H9 (cell line): ENCODE data around the gene PRPH2. TPM values are rescaled to one million over a fixed set of nuclear protein-coding genes. Genes with fewer than 3 reads are reported as not detected.
A peak's percentile ranks its signal among the peaks of the same experiment; 100 is the strongest.
"Not testable (repeated sequence)": the region's sequence is repeated elsewhere in the genome, so short reads cannot be mapped to it uniquely, and the experiment has no call there.

ENCODE experiments used
- DNase-seq: peaks from one replicate; pipeline ENCODE4 v3.0.0-alpha.2; 2017
- H2AFZ ChIP-seq: one replicate; pipeline ENCODE4 v1.6.1; 2013; ENCODE audit warnings: mild to moderate bottlenecking, low read length, control low read depth, moderate library complexity
- H2AK5ac ChIP-seq: 2 replicates; pipeline ENCODE4 v1.6.1; 2013; ENCODE audit warnings: low read length, control low read depth, mixed read lengths; ENCODE audit not compliant: insufficient read length
- H2BK120ac ChIP-seq: one replicate; pipeline ENCODE4 v1.6.1; 2013; ENCODE audit warnings: low read depth, mild to moderate bottlenecking, low read length, control low read depth, inconsistent platforms; ENCODE audit not compliant: poor library complexity, severe bottlenecking
- H2BK12ac ChIP-seq: 2 replicates; pipeline ENCODE4 v1.6.1; 2013; ENCODE audit warnings: low read length, control low read depth, mixed read lengths, low read depth; ENCODE audit not compliant: insufficient read length
- H2BK15ac ChIP-seq: 2 replicates; pipeline ENCODE4 v1.6.1; 2013; ENCODE audit warnings: low read depth, low read length, control low read depth
- H2BK20ac ChIP-seq: one replicate; pipeline ENCODE4 v1.6.1; 2013; ENCODE audit warnings: low read depth, mild to moderate bottlenecking, low read length, control low read depth, inconsistent platforms; ENCODE audit not compliant: poor library complexity, severe bottlenecking
- H2BK5ac ChIP-seq: 2 replicates; pipeline ENCODE4 v1.6.1; 2013; ENCODE audit warnings: low read length, control low read depth, mixed read lengths; ENCODE audit not compliant: insufficient read length
- H3K14ac ChIP-seq: 2 replicates; pipeline ENCODE4 v1.6.1; 2013; ENCODE audit warnings: low read length, control low read depth; ENCODE audit not compliant: insufficient read depth
- H3K18ac ChIP-seq: 2 replicates; pipeline ENCODE4 v1.6.1; 2013; ENCODE audit warnings: low read depth, mild to moderate bottlenecking, mixed read lengths, low read length, control low read depth; ENCODE audit not compliant: insufficient read length
- H3K23ac ChIP-seq: 2 replicates; pipeline ENCODE4 v1.6.1; 2013; ENCODE audit warnings: low read length, control low read depth, mixed read lengths, low read depth; ENCODE audit not compliant: insufficient read length
- H3K23me2 ChIP-seq: 2 replicates; pipeline ENCODE4 v1.6.1; 2013; ENCODE audit warnings: low read depth, mild to moderate bottlenecking, mixed read lengths, low read length, control low read depth; ENCODE audit not compliant: insufficient read length, poor library complexity, severe bottlenecking
- H3K27ac ChIP-seq: 2 replicates; pipeline ENCODE4 v1.5.1; 2013; ENCODE audit warnings: low read length, control low read depth, mixed read lengths, low read depth; ENCODE audit not compliant: insufficient read length
- H3K27me3 ChIP-seq: 2 replicates; pipeline ENCODE4 v1.6.1; 2013; ENCODE audit warnings: low read length, control low read depth, inconsistent platforms; ENCODE audit not compliant: insufficient read depth
- H3K4ac ChIP-seq: 2 replicates; pipeline ENCODE4 v1.6.1; 2013; ENCODE audit warnings: low read depth, mild to moderate bottlenecking, control low read depth, inconsistent platforms, low read length, moderate library complexity
- H3K4me1 ChIP-seq: 2 replicates; pipeline ENCODE4 v1.6.1; 2013; ENCODE audit warnings: low read length, control low read depth, inconsistent platforms; ENCODE audit not compliant: insufficient read depth
- H3K4me2 ChIP-seq: 2 replicates; pipeline ENCODE4 v1.6.1; 2013; ENCODE audit warnings: low read length, control low read depth, mixed read lengths; ENCODE audit not compliant: insufficient read length, insufficient read depth
- H3K56ac ChIP-seq: 2 replicates; pipeline ENCODE4 v1.6.1; 2013; ENCODE audit warnings: low read depth, mild to moderate bottlenecking, mixed read lengths, low read length, control low read depth; ENCODE audit not compliant: insufficient read length
- H3K79me1 ChIP-seq: 2 replicates; pipeline ENCODE4 v1.6.1; 2013; ENCODE audit warnings: low read depth, mild to moderate bottlenecking, moderate library complexity, low read length, control low read depth, inconsistent platforms; ENCODE audit not compliant: insufficient read depth, poor library complexity, severe bottlenecking
- H3K79me2 ChIP-seq: 2 replicates; pipeline ENCODE4 v1.6.1; 2013; ENCODE audit warnings: low read length, control low read depth, inconsistent platforms; ENCODE audit not compliant: insufficient read depth
- H3K9ac ChIP-seq: 2 replicates; pipeline ENCODE4 v1.6.1; 2013; ENCODE audit warnings: low read length, control low read depth, mixed read lengths; ENCODE audit not compliant: insufficient read length; ENCODE audit errors: extremely low read depth
- H3K9me3 ChIP-seq: one replicate; pipeline ENCODE4 v1.6.1; 2013; ENCODE audit warnings: low read depth, low read length, inconsistent platforms; ENCODE audit not compliant: control insufficient read depth
- H3T11ph ChIP-seq: one replicate; pipeline ENCODE4 v1.6.1; 2013; ENCODE audit warnings: mild to moderate bottlenecking, low read length, control low read depth, inconsistent platforms
- H4K20me1 ChIP-seq: one replicate; pipeline ENCODE4 v1.6.1; 2013; ENCODE audit not compliant: control insufficient read depth, insufficient read length, insufficient read depth
- H4K5ac ChIP-seq: 2 replicates; pipeline ENCODE4 v1.6.1; 2013; ENCODE audit warnings: low read depth, mild to moderate bottlenecking, mixed read lengths, low read length, control low read depth; ENCODE audit not compliant: insufficient read length
- H4K8ac ChIP-seq: replicated peaks from 2 replicates; pipeline ENCODE4 v1.6.1; 2013; ENCODE audit warnings: low read length, control low read depth, mixed read lengths, low read depth; ENCODE audit not compliant: insufficient read length
- H4K91ac ChIP-seq: 2 replicates; pipeline ENCODE4 v1.6.1; 2013; ENCODE audit warnings: low read depth, mild to moderate bottlenecking, moderate library complexity, mixed read lengths, low read length, control low read depth; ENCODE audit not compliant: insufficient read length
- H3K27ac Mint-ChIP-seq, 3 experiments: 2 replicates in 2 of 3; 3 replicates in 1 of 3; pipeline ENCODE4 v1.8.0; 2020 to 2021; ENCODE audit warnings: mixed read lengths in 3 of 3, mild to moderate bottlenecking in 1 of 3, moderate library complexity in 1 of 3
- H3K27me3 Mint-ChIP-seq: 2 replicates; pipeline ENCODE4 v1.8.0; 2021; ENCODE audit warnings: low read depth, mild to moderate bottlenecking, moderate library complexity, mixed read lengths
- H3K36me3 Mint-ChIP-seq, 3 experiments: 2 replicates in 2 of 3; 3 replicates in 1 of 3; pipeline ENCODE4 v1.8.0; 2020 to 2021; ENCODE audit warnings: low read depth in 3 of 3, mixed read lengths in 3 of 3; ENCODE audit not compliant: insufficient read depth in 1 of 3
- H3K4me1 Mint-ChIP-seq, 2 experiments: 2 replicates each; pipeline ENCODE4 v1.8.0; 2020; ENCODE audit warnings: mixed read lengths in 2 of 2
- H3K4me3 Mint-ChIP-seq, 2 experiments: 2 replicates in 1 of 2; 3 replicates in 1 of 2; pipeline ENCODE4 v1.8.0; 2020 to 2021; ENCODE audit warnings: mild to moderate bottlenecking in 2 of 2, mixed read lengths in 2 of 2, moderate library complexity in 1 of 2
- H3K9me3 Mint-ChIP-seq, 2 experiments: 2 replicates in 1 of 2; 3 replicates in 1 of 2; pipeline ENCODE4 v1.8.0; 2020; ENCODE audit warnings: mild to moderate bottlenecking in 2 of 2, mixed read lengths in 2 of 2, moderate library complexity in 1 of 2
- WGBS: extraction: QIAGEN DNeasy Blood & Tissue Kit; methylation state at CpG from one replicate; pipeline ENCODE4 v1.1.7; 2013; ENCODE audit warnings: missing lambda C conversion rate, low lambda C conversion rate, mixed read lengths; ENCODE audit not compliant: insufficient read length; ENCODE audit errors: extremely low coverage; 5-methylcytosine and 5-hydroxymethylcytosine counted together
- total RNA-seq: library from RNA; stranded (reverse); gene quantifications from 2 replicates; pipeline ENCODE4 v1.2.1, GENCODE V29; 2021
- TF ChIP-seq, protein P1 (sequence below): fragments of 200-600 bp; sonication (generic); conservative IDR thresholded peaks from 3 replicates; pipeline ENCODE4 v1.8.0; 2021; ENCODE audit warnings: antibody characterized with exemption, mild to moderate bottlenecking

PRPH2 gene
- total RNA-seq, 1 experiment from 2014 or later, result 0.31 TPM

GRCh38 chr6:42735976-42736375 is 13.6 kb upstream of the PRPH2 start:
- no peaks in the 10 kb centered on the region for H3K4me1 Mint-ChIP-seq
- Histone ChIP-seq H3K4me1 (no peaks in the 10 kb centered on the region), H2AFZ (no peak overlapping the region), H4K20me1 (no peaks in the 10 kb centered on the region), H3K9ac (no peak overlapping the region), H2BK20ac (no peak overlapping the region), H3K14ac (no peak overlapping the region), H3K79me1 (no peaks in the 10 kb centered on the region), H3K4me2 (no peak overlapping the region), H3K23ac (no peak overlapping the region), H3K27me3 (no peaks in the 10 kb centered on the region), H2AK5ac (no peak overlapping the region), H3K4ac (no peak overlapping the region), H3K18ac (no peak overlapping the region), H3K9me3 (no peaks in the 10 kb centered on the region), H4K5ac (no peak overlapping the region), H2BK120ac (no peak overlapping the region), H2BK15ac (no peak overlapping the region), H2BK5ac (no peak overlapping the region), H4K91ac (no peak overlapping the region), H2BK12ac (no peak overlapping the region), H3K56ac (no peak overlapping the region), H3K27ac (no peak overlapping the region), H4K8ac (no peak overlapping the region), H3K23me2 (no peaks in the 10 kb centered on the region), H3K79me2 (no peaks in the 10 kb centered on the region), H3T11ph (no peak overlapping the region)
- H3K36me3 Mint-ChIP-seq, result peaks cover 0 to 4% (median 0%) of the 10 kb centered on the region in 3 experiments; a peak in 1 of 7 replicates
- no peak for DNase-seq
- H3K27ac Mint-ChIP-seq, result peak overlapping the region in 1 of 3 experiments; percentile 78; a peak in 1 of 7 replicates
- H3K4me3 Mint-ChIP-seq, result no peak overlapping the region
- no CpG with 5 or more reads among the region's 3 CpGs for WGBS
- no peaks in the 10 kb centered on the region; a peak in 2 of 5 replicates for H3K9me3 Mint-ChIP-seq
- TF ChIP-seq, protein P1, sequence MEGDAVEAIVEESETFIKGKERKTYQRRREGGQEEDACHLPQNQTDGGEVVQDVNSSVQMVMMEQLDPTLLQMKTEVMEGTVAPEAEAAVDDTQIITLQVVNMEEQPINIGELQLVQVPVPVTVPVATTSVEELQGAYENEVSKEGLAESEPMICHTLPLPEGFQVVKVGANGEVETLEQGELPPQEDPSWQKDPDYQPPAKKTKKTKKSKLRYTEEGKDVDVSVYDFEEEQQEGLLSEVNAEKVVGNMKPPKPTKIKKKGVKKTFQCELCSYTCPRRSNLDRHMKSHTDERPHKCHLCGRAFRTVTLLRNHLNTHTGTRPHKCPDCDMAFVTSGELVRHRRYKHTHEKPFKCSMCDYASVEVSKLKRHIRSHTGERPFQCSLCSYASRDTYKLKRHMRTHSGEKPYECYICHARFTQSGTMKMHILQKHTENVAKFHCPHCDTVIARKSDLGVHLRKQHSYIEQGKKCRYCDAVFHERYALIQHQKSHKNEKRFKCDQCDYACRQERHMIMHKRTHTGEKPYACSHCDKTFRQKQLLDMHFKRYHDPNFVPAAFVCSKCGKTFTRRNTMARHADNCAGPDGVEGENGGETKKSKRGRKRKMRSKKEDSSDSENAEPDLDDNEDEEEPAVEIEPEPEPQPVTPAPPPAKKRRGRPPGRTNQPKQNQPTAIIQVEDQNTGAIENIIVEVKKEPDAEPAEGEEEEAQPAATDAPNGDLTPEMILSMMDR, result no peak
- H3K27me3 Mint-ChIP-seq, result peaks cover 6% of the 10 kb centered on the region

DNA sequence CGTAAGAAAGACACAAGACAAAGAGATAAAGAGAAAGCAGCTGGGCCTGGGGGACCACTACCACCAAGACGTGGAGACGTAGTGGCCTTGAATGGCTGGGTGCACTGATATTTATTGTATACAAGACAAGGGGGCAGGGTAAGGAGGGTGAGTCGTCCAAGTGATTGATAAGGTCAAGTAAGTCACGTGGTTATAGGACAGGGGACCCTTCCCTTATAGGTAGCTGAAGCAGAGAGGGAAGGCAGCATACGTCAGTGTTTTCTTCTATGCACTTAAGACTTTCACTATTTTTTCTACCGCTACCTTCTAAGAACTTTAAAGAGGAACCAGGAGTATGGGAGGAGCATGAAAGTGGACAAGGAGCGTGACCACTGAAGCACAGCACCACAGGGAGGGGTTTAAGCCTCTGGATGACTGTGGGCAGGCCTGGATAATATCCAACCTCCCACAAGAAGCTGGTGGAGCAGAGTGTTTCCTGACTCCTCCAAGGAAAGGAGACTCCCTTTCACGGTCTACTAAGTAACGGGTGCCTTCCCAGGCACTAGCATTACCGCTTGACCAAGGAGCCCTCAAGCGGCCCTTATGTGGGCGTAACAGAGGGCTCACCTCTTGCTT is 11.6 kb upstream of the PRPH2 start:
- H3K9me3 ChIP-seq, H4K91ac ChIP-seq, H3K9ac ChIP-seq, H3K79me1 ChIP-seq, H2BK15ac ChIP-seq, H2AFZ ChIP-seq, H3K4ac ChIP-seq, H3K4me1 ChIP-seq, H3K18ac ChIP-seq, H3K4me3 Mint-ChIP-seq, H3K56ac ChIP-seq, DNase-seq, H4K20me1 ChIP-seq, H3K14ac ChIP-seq, H3K9me3 Mint-ChIP-seq, H3K27ac ChIP-seq, H2BK20ac ChIP-seq, H3K27me3 ChIP-seq, H4K5ac ChIP-seq, H2BK12ac ChIP-seq, H2AK5ac ChIP-seq, H4K8ac ChIP-seq, H3T11ph ChIP-seq, H3K4me1 Mint-ChIP-seq, H2BK120ac ChIP-seq, H3K23ac ChIP-seq, H3K27me3 Mint-ChIP-seq, H3K4me2 ChIP-seq, H2BK5ac ChIP-seq, H3K23me2 ChIP-seq, H3K36me3 Mint-ChIP-seq, H3K79me2 ChIP-seq: not testable (repeated sequence)
- no CpG with 5 or more reads among the region's 13 CpGs for WGBS
- H3K27ac Mint-ChIP-seq, result 0 out of 7 replicates have a peak overlapping the region, but pooled peaks of 1 of the 3 experiments have one; percentile 23
